HepG2 (cell line): ENCODE results near the gene NOSIP. TPM values are rescaled to one million over a fixed set of nuclear protein-coding genes. Genes with fewer than 3 reads are reported as not detected.

Source experiments
- ATAC-seq: fragments of 200-7000 bp; cut with Tn5 transposase; 3 replicates; pipeline ENCODE4 v1.9.1; 2020; ENCODE audit warnings: mild to moderate bottlenecking, moderate library complexity
- BruUV-seq: library from RNA; stranded (reverse); fragments of 400-500 nt; replicated peaks from 2 replicates; lab custom pipeline; 2021; lab: Mats Ljungman, UMichigan
- CTCF ChIA-PET: fragments of 300-600 bp; formaldehyde crosslinking; extraction: SDS; loops from one replicate; lab custom pipeline; 2021; ENCODE audit warnings: low total read pairs, inconsistent platforms, low intra/inter-chr PET ratio; lab: Yijun Ruan, JAX
- POLR2A ChIA-PET: fragments of 350-600 bp; sonication (Branson Sonifier 250); formaldehyde crosslinking; loops from one replicate; lab custom pipeline; 2020; ENCODE audit warnings: antibody characterized with exemption, inconsistent platforms; lab: Yijun Ruan, JAX
- DNase-seq: peaks from one replicate; pipeline ENCODE4 v3.0.0-alpha.2; 2015; ENCODE audit warnings: low spot score
- FAIRE-seq: peaks from 3 replicates; lab custom pipeline; 2011; peaks lifted over from hg19 to GRCh38; lab: Jason Lieb, UNC
- H2AFZ ChIP-seq: one replicate; pipeline ENCODE4 v1.6.1; 2011; ENCODE audit warnings: low read length, inconsistent platforms
- H3K27ac ChIP-seq: fragments of 300-600 bp; 3 replicates; pipeline ENCODE4 v1.8.0; 2011; ENCODE audit warnings: mixed run types, mild to moderate bottlenecking, mixed read lengths, low read length, inconsistent platforms; ENCODE audit not compliant: insufficient read depth; ENCODE audit errors: extremely low read length
- H3K27me3 ChIP-seq, 2 experiments: fragments of 200-600 bp in 1 of 2; 2 replicates in 1 of 2; 3 replicates in 1 of 2; pipeline versions ENCODE4 v1.6.0 to v1.8.0; 2011; ENCODE audit warnings: low read length in 2 of 2, mild to moderate bottlenecking in 2 of 2, moderate library complexity in 2 of 2, inconsistent platforms in 1 of 2; ENCODE audit not compliant: insufficient read depth in 2 of 2, control insufficient read depth in 1 of 2
- H3K36me3 ChIP-seq, 2 experiments: fragments of 200-600 bp in 1 of 2; replicated peaks in 1 of 2; 2 replicates in 1 of 2; 3 replicates in 1 of 2; pipeline versions ENCODE4 v1.5.1 to v1.8.0; 2011; ENCODE audit warnings: low read length in 2 of 2, inconsistent platforms in 1 of 2; ENCODE audit not compliant: insufficient read depth in 2 of 2, control insufficient read depth in 1 of 2
- H3K4me1 ChIP-seq: 2 replicates; pipeline ENCODE4 v1.5.1; 2012; ENCODE audit warnings: low read length, inconsistent platforms; ENCODE audit not compliant: insufficient read depth
- H3K4me2 ChIP-seq: 2 replicates; pipeline ENCODE4 v1.6.0; 2011; ENCODE audit warnings: low read depth, low read length, inconsistent platforms
- H3K4me3 ChIP-seq, 3 experiments: fragments of 200-600 bp in 1 of 3; sonication (generic), shearing (Covaris generic) in 1 of 3; replicated peaks in 1 of 3; 2 replicates each; pipeline ENCODE4 v1.5.1; 2011 to 2016; ENCODE audit warnings: low read length in 3 of 3, inconsistent platforms in 2 of 3, low read depth in 2 of 3, mild to moderate bottlenecking in 2 of 3, control low read depth in 1 of 3, mixed read lengths in 1 of 3; ENCODE audit not compliant: insufficient read depth in 1 of 3
- H3K79me2 ChIP-seq: one replicate; pipeline ENCODE4 v1.6.1; 2011; ENCODE audit warnings: low read length, inconsistent platforms; ENCODE audit not compliant: insufficient read depth
- H3K9ac ChIP-seq: 2 replicates; pipeline ENCODE4 v1.6.0; 2011; ENCODE audit warnings: mild to moderate bottlenecking, low read depth, low read length, inconsistent platforms; ENCODE audit not compliant: insufficient read depth
- H3K9me3 ChIP-seq: 2 replicates; pipeline ENCODE4 v1.5.1; 2012; ENCODE audit warnings: mild to moderate bottlenecking, low read length
- H4K20me1 ChIP-seq: 2 replicates; pipeline ENCODE4 v1.6.0; 2011; ENCODE audit warnings: inconsistent platforms, mild to moderate bottlenecking, low read length, moderate library complexity; ENCODE audit not compliant: insufficient read depth
- HOXA3 ChIP-seq: sonication (generic); formaldehyde crosslinking; IDR thresholded peaks from 2 replicates; pipeline ENCODE4 v1.5.0; 2020; ENCODE audit warnings: missing genetic modification reagents
- ISX ChIP-seq: sonication (generic); formaldehyde crosslinking; conservative IDR thresholded peaks from 2 replicates; pipeline ENCODE4 v1.5.0; 2020; ENCODE audit warnings: missing genetic modification reagents
- MED13 ChIP-seq: sonication (generic); formaldehyde crosslinking; IDR thresholded peaks from 2 replicates; pipeline ENCODE4 v1.5.0; 2020; ENCODE audit warnings: missing genetic modification reagents
- ONECUT2 ChIP-seq: sonication (generic); formaldehyde crosslinking; IDR thresholded peaks from 2 replicates; pipeline ENCODE4 v1.4.0; 2020; ENCODE audit warnings: missing genetic modification reagents
- PCBP2 ChIP-seq: fragments of 200-400 bp; formaldehyde crosslinking; optimal IDR thresholded peaks from 2 replicates; pipeline ENCODE3; 2018; ENCODE audit warnings: low read length, low read depth; ENCODE audit not compliant: poor library complexity, severe bottlenecking
- ZBTB8A ChIP-seq: sonication (generic); formaldehyde crosslinking; IDR thresholded peaks from 2 replicates; pipeline ENCODE4 v1.4.0; 2020; ENCODE audit warnings: mild to moderate bottlenecking, low read depth, missing genetic modification reagents, borderline replicate concordance
- ZNF30 ChIP-seq: sonication (generic); formaldehyde crosslinking; IDR thresholded peaks from 2 replicates; pipeline ENCODE4 v1.5.0; 2020; ENCODE audit warnings: mild to moderate bottlenecking, missing genetic modification reagents
- ZNF550 ChIP-seq: sonication (generic); formaldehyde crosslinking; IDR thresholded peaks from 2 replicates; pipeline ENCODE4 v1.4.0; 2020; ENCODE audit warnings: mild to moderate bottlenecking, missing genetic modification reagents, borderline replicate concordance
- ZNF678 ChIP-seq: sonication (generic); formaldehyde crosslinking; IDR thresholded peaks from 2 replicates; pipeline ENCODE4 v1.4.0; 2020; ENCODE audit warnings: mild to moderate bottlenecking, missing genetic modification reagents
- ZSCAN30 ChIP-seq: sonication (generic); formaldehyde crosslinking; IDR thresholded peaks from 2 replicates; pipeline ENCODE4 v1.5.0; 2020; ENCODE audit warnings: mild to moderate bottlenecking, missing genetic modification reagents
- WGBS: methylation state at CpG from one replicate; pipeline ENCODE4 v1.1.6; 2017; ENCODE audit warnings: low lambda C conversion rate; 5-methylcytosine and 5-hydroxymethylcytosine counted together
- in situ Hi-C: cut with HindIII; loops from 2 replicates; pipeline ENCODE4 v1.10.0; 2017; ENCODE audit warnings: low pct_unique_long_range_greater_than_20kb; ENCODE audit not compliant: extremely low pct_ligation_motif_present
- intact Hi-C: fragments of 100-400 bp; cut with micrococcal nuclease; formaldehyde crosslinking; loops from one replicate; pipeline ENCODE4 v1.10.0; 2022; ENCODE audit not compliant: unreplicated experiment
- polyA plus RNA-seq, 8 experiments: library from polyadenylated mRNA; depleted of rRNA in 3 of 8; stranded (reverse) in 7 of 8; unstranded in 1 of 8; fragments of >200 nt; fragmentation: Illumina TruSeq in 4 of 8; extraction: Trizol in 4 of 8; gene quantifications; 2 replicates each; pipeline versions ENCODE4 v1.2.1 to v1.2.3, GENCODE V29; 2011 to 2016; ENCODE audit warnings: low read depth in 4 of 8, missing spikeins in 1 of 8, mixed read lengths in 1 of 8; ENCODE audit not compliant: insufficient read depth in 1 of 8
- total RNA-seq, 5 experiments: library from RNA; depleted of rRNA; stranded (reverse); fragments of >200 nt; fragmentation: Illumina TruSeq; extraction: Trizol; gene quantifications; 2 replicates each; pipeline ENCODE4 v1.2.3, GENCODE V29; 2016; ENCODE audit warnings: low read depth in 1 of 5
- TF ChIP-seq, protein P1 (sequence below): fragments of 450-650 bp; IDR thresholded peaks from 2 replicates; pipeline ENCODE4 v1.6.1; 2016
- TF ChIP-seq, protein P2 (sequence below): sonication (generic); formaldehyde crosslinking; IDR thresholded peaks from 2 replicates; pipeline ENCODE4 v1.4.0; 2020; ENCODE audit warnings: missing genetic modification reagents

Gene NOSIP
- total and polyA plus RNA-seq, 2 of the 13 experiments (the other 11 are each of a cell fraction or from before 2014, with no cell fraction given): 54.3 to 78.0 TPM

DNA sequence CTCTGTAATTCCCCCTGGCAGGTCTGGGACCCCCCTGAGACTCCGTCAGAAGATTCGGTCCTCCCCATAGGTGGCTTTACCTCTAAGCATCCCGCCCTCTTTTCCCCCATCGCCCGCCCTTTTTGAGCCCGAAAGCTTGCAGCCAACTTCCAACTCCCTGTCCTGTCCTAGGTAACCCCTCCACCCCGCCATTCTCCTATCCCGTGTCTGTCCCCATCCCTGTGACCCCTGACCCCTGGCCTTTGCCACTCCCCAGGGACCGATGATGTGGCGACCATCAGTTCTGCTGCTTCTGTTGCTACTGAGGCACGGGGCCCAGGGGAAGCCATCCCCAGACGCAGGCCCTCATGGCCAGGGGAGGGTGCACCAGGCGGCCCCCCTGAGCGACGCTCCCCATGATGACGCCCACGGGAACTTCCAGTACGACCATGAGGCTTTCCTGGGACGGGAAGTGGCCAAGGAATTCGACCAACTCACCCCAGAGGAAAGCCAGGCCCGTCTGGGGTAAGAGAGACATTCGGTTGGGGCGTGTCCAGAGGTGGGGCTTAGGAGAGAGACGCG, 52.1 kb downstream of the NOSIP start:
- no TSS peak for BruUV-seq
- H3K4me2 ChIP-seq: no peak overlapping the region
- H4K20me1 ChIP-seq: no peaks in the 10 kb centered on the region
- ATAC-seq: no peak
- no peak overlapping the region for H3K9ac ChIP-seq
- H3K79me2 ChIP-seq: no peaks in the 10 kb centered on the region
- H3K27me3 ChIP-seq: no peaks in the 10 kb centered on the region
- in situ Hi-C loops: no loop called here
- H3K36me3 ChIP-seq: peaks cover 12 to 19% of the 10 kb centered on the region in 2 experiments; a peak in 4 of 5 replicates
- intact Hi-C loops: no loop called here
- no peak overlapping the region for H2AFZ ChIP-seq
- H3K4me1 ChIP-seq: no peaks in the 10 kb centered on the region
- H3K9me3 ChIP-seq: no peaks in the 10 kb centered on the region
- POLR2A ChIA-PET: no interaction called here
- CTCF ChIA-PET: no interaction called here
- TF ChIP-seq ZNF678 (CRISPR knock-in tag) (no peak), ZNF550 (CRISPR knock-in tag) (no peak), MED13 (CRISPR knock-in tag) (no peak), ZBTB8A (no peak), HOXA3 (no peak), ZNF30 (CRISPR knock-in tag) (no peak), ISX (no peak), ZSCAN30 (CRISPR knock-in tag) (no peak), PCBP2 (no peak), ONECUT2 (CRISPR knock-in tag) (no peak)
- TF ChIP-seq, protein P1, sequence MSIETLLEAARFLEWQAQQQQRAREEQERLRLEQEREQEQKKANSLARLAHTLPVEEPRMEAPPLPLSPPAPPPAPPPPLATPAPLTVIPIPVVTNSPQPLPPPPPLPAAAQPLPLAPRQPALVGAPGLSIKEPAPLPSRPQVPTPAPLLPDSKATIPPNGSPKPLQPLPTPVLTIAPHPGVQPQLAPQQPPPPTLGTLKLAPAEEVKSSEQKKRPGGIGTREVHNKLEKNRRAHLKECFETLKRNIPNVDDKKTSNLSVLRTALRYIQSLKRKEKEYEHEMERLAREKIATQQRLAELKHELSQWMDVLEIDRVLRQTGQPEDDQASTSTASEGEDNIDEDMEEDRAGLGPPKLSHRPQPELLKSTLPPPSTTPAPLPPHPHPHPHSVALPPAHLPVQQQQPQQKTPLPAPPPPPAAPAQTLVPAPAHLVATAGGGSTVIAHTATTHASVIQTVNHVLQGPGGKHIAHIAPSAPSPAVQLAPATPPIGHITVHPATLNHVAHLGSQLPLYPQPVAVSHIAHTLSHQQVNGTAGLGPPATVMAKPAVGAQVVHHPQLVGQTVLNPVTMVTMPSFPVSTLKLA: no peak
- TF ChIP-seq, protein P2, sequence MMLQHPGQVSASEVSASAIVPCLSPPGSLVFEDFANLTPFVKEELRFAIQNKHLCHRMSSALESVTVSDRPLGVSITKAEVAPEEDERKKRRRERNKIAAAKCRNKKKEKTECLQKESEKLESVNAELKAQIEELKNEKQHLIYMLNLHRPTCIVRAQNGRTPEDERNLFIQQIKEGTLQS: no peak
- DNase-seq: no peak
- no peak overlapping the region for H3K4me3 ChIP-seq
- no peak overlapping the region for H3K27ac ChIP-seq
- FAIRE-seq: no peak
- WGBS: 96% methylated on average over 25 of the region's 25 CpGs
